K562 (cell line): ENCODE measurements around the gene CLSTN1. TPM values are rescaled to one million over a fixed set of nuclear protein-coding genes. Genes with fewer than 3 reads are reported as not detected.

ENCODE experiments used
- BCLAF1 ChIP-seq, 2 experiments: fragments of 450-650 bp in 1 of 2; IDR thresholded peaks; 2 replicates each; pipeline ENCODE4 v1.6.1; 2011 to 2017; ENCODE audit warnings: low read depth in 2 of 2, antibody characterized with exemption in 1 of 2, borderline replicate concordance in 1 of 2, low read length in 1 of 2, mild to moderate bottlenecking in 1 of 2, mixed read lengths in 1 of 2; ENCODE audit not compliant: control insufficient read depth in 1 of 2
- CAMTA2 ChIP-seq: fragments of 250-450 bp; sonication (Bioruptor Pico); conservative IDR thresholded peaks from 2 replicates; pipeline ENCODE4 v1.5.1; 2022
- CTBP1 ChIP-seq: fragments of 450-650 bp; IDR thresholded peaks from 2 replicates; pipeline ENCODE4 v1.6.1; 2016; ENCODE audit warnings: borderline replicate concordance
- E2F3 ChIP-seq: fragments of 250-450 bp; sonication (Bioruptor Pico); IDR thresholded peaks from 2 replicates; pipeline ENCODE4 v1.4.0; 2020; ENCODE audit warnings: mild to moderate bottlenecking
- GTF3C2 ChIP-seq: IDR thresholded peaks from 3 replicates; pipeline ENCODE4 v1.6.1; 2011; ENCODE audit warnings: borderline replicate concordance, mild to moderate bottlenecking, moderate library complexity; ENCODE audit not compliant: insufficient read length; ENCODE audit errors: extremely low read depth
- JUND ChIP-seq, 2 experiments: IDR thresholded peaks; 2 replicates in 1 of 2; 3 replicates in 1 of 2; pipeline ENCODE4 v1.6.1; 2011; ENCODE audit warnings: borderline replicate concordance in 2 of 2, low read depth in 2 of 2, low read length in 2 of 2, improper control_type of control experiment in 1 of 2, missing biosample characterization in 1 of 2, missing genetic modification characterization in 1 of 2, missing genetic modification reagents in 1 of 2
- PHB ChIP-seq: fragments of 250-450 bp; sonication (Bioruptor Pico); IDR thresholded peaks from 2 replicates; pipeline ENCODE4 v1.5.0; 2021
- POU5F1 ChIP-seq: fragments of 150-350 bp; IDR thresholded peaks from 2 replicates; pipeline ENCODE4 v1.6.1; 2014; ENCODE audit warnings: borderline replicate concordance, low read length, low read depth, mild to moderate bottlenecking; ENCODE audit not compliant: partially characterized antibody
- SETDB1 ChIP-seq: IDR thresholded peaks from one replicate; pipeline ENCODE4 v1.6.1; 2012; ENCODE audit warnings: low read length, control low read depth, inconsistent platforms
- SLC30A9 ChIP-seq: fragments of 250-450 bp; sonication (Bioruptor Pico); IDR thresholded peaks from 2 replicates; pipeline ENCODE4 v1.8.0; 2022; ENCODE audit warnings: mild to moderate bottlenecking, moderate library complexity
- SRF ChIP-seq, 2 experiments: fragments of 250-450, 450-650 bp in 1 of 2; sonication (Bioruptor Pico) in 1 of 2; sonication (generic) in 1 of 2; formaldehyde crosslinking; IDR thresholded peaks; 2 replicates each; pipeline versions ENCODE4 v1.5.0 to v1.5.1; 2020 to 2022; ENCODE audit warnings: mild to moderate bottlenecking in 1 of 2, missing genetic modification reagents in 1 of 2
- USF2 ChIP-seq: sonication (generic); formaldehyde crosslinking; IDR thresholded peaks from 2 replicates; pipeline ENCODE4 v1.5.0; 2020; ENCODE audit warnings: missing genetic modification reagents
- ZNF121 ChIP-seq: sonication (generic); formaldehyde crosslinking; conservative IDR thresholded peaks from 2 replicates; pipeline ENCODE4 v1.8.0; 2022; ENCODE audit warnings: missing genetic modification reagents
- ZNF134 ChIP-seq: fragments of 250-450 bp; sonication (Bioruptor Pico); conservative IDR thresholded peaks from 2 replicates; pipeline ENCODE4 v1.4.0; 2020
- ZNF165 ChIP-seq: fragments of 250-450 bp; sonication (Bioruptor Pico); IDR thresholded peaks from 2 replicates; pipeline ENCODE4 v1.4.0; 2020; ENCODE audit warnings: borderline replicate concordance
- ZNF316 ChIP-seq: fragments of 450-650 bp; IDR thresholded peaks from 2 replicates; pipeline ENCODE4 v1.6.1; 2016
- ZNF445 ChIP-seq: fragments of 250-450 bp; sonication (Bioruptor Pico); IDR thresholded peaks from 2 replicates; pipeline ENCODE4 v1.4.0; 2020; ENCODE audit warnings: low read depth, mild to moderate bottlenecking, moderate library complexity
- ZNF449 ChIP-seq: fragments of 250-450 bp; sonication (Bioruptor Pico); IDR thresholded peaks from 2 replicates; pipeline ENCODE4 v1.8.0; 2022; ENCODE audit warnings: moderate library complexity, mild to moderate bottlenecking, inconsistent platforms
- ZNF780A ChIP-seq: fragments of 250-450 bp; sonication (Bioruptor Pico); IDR thresholded peaks from 2 replicates; pipeline ENCODE4 v1.5.0; 2021; ENCODE audit warnings: mild to moderate bottlenecking
- polyA plus RNA-seq, 8 experiments: library from polyadenylated mRNA; depleted of rRNA in 4 of 8; stranded (reverse) in 5 of 8; unstranded in 3 of 8; fragments of >200 nt; fragmentation: Nextera tagmentation in 2 of 8; fragmentation: Illumina TruSeq in 1 of 8; extraction: Ambion mirVana in 2 of 8; extraction: Trizol in 1 of 8; gene quantifications; 2 replicates each; pipeline versions ENCODE4 v1.2.1 to v1.2.3, GENCODE V29; 2011 to 2014; ENCODE audit warnings: inconsistent platforms in 1 of 8, missing spikeins in 1 of 8
- total RNA-seq, 7 experiments: library from RNA; depleted of rRNA in 6 of 7; stranded (reverse); fragments of >200 nt in 6 of 7; fragmentation: Illumina TruSeq in 2 of 7; extraction: Trizol in 2 of 7; gene quantifications; 2 replicates each; pipeline versions ENCODE4 v1.2.1 to v1.2.3, GENCODE V29; 2011 to 2021; ENCODE audit warnings: low replicate concordance in 1 of 7

Gene CLSTN1
- total and polyA plus RNA-seq, 9 of the 15 experiments (the other 6 are each of a cell fraction or from before 2014, with no cell fraction given) = 1.1 to 32.5 (median 13.3) TPM

- TF ChIP-seq ZNF316 (no peak), GTF3C2 (no peak), ZNF445 (peak; percentile 70; the same call in 1 of the 2 replicates), E2F3 (CRISPR knock-in tag) (peak; percentile 17; the same call in 1 of the 2 replicates), SRF (CRISPR knock-in tag; IDR thresholded peaks at IDR 0.05) (peak in 1 of 2 experiments; percentile 25; a peak in 1 of 4 replicates), ZNF121 (CRISPR knock-in tag) (no peak), JUND (IDR thresholded peaks at IDR 0.05; ENCODE audit: borderline replicate concordance, low read depth, low read length) (no peak), JUND (tag; IDR thresholded peaks at IDR 0.05; ENCODE audit: borderline replicate concordance, low read depth, low read length) (peak; percentile 9; the same call in 1 of the 3 replicates), CTBP1 (no peak), ZNF449 (CRISPR knock-in tag) (0 out of 2 replicates have a peak, but pooled peaks have one; percentile 11), ZNF134 (CRISPR knock-in tag) (peak; percentile 36; the same call in 1 of the 2 replicates), CAMTA2 (CRISPR knock-in tag) (no peak), SETDB1 (no peak), ZNF165 (CRISPR knock-in tag) (no peak), ZNF780A (CRISPR knock-in tag) (0 out of 2 replicates have a peak, but pooled peaks have one; percentile 11), PHB (peak; percentile 26; the same call in 1 of the 2 replicates), USF2 (CRISPR knock-in tag) (no peak), POU5F1 (no peak), SLC30A9 (no peak), BCLAF1 (IDR thresholded peaks at IDR 0.05; ENCODE audit: borderline replicate concordance in 1 of 2, control insufficient read depth in 1 of 2, low read depth in 2 of 2, low read length in 1 of 2) (no peak)
Measured at GRCh38 chr1:9718006-9718680, 105.6 kb downstream of the CLSTN1 start (continued).
